Smooth muscle cell of the coronary artery (primary cell): ENCODE measurements around the gene FRMPD4. TPM values are rescaled to one million over a fixed set of nuclear protein-coding genes. Genes with fewer than 3 reads are reported as not detected.

Experiments used
- total RNA-seq: library from RNA; depleted of rRNA; stranded (reverse); fragments of >200 nt; gene quantifications from 2 replicates; pipeline ENCODE4 v1.2.3, GENCODE V29; 2014; ENCODE audit warnings: low replicate concordance

FRMPD4 gene
- 1.7 and 1.9 TPM in 2 replicates for total RNA-seq

DNA sequence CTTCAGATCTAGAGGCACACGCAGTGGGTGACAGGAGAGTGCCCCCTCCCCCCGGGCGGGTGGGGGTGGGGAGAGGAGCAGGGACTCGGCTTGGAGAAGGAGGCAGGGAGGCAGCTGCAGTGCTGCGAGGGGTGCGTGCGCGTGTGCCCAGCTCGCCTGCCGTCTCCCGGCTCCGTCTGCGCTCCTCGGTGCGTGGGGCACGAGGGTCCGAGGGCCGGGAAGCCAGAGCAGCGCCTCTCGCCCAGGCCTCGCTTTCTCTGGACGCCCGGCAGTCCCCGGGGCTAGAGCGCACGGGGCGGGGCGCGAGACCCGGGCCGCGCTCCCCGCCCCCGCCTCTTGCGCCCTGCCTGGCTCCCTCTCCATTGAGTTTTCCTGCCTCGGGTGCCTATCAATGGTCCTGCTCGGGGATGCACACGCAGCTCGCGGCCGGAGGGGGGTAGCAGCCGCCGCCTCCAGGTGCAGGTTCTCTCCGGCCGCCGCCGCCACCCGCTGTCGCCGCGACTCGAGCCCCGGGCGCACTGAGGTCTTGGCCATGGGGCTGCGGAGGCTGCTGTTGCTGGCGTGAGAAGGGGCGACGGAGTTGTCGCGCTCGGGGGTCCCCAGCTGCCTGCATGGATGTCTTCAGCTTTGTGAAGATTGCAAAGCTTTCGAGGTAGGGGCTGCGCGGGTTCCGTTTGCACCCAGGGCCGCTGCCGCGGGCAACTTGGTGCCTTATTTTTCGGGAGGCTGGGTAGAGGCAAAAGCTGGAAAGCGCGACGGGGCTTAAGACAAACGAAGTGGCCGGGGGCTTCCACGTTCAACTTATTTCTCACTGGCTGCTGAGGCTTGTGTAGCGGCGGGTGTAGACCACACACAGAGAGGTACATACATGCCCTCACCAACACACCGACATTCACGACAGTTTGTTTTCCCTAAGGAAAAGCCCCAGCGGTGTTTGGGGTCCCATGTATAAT, at the start of gene FRMPD4:
FRMPD4 (plus strand) TSS at position 113 of the 953 bp plus-strand sequence; CDS start at position 612, 499 bp downstream.

